GM18499 (cell line): ENCODE data around the gene SPHK2.
A peak's percentile ranks its signal among the peaks of the same experiment; 100 is the strongest.
"Not testable (repeated sequence)": the region's sequence is repeated elsewhere in the genome, so short reads cannot be mapped to it uniquely, and the experiment has no call there.

Experiments
- ATAC-seq: cut with Tn5 transposase; IDR thresholded peaks from one replicate; pipeline ENCODE4 v1.9.1; 2021; ENCODE audit warnings: moderate number of reproducible peaks; ENCODE audit not compliant: insufficient read depth, unreplicated experiment

SPHK2 gene

GRCh38 chr19:48618916-48619691, at the start of gene SPHK2, which contains the start of gene RPL18:
Gene SPHK2, plus strand, starts transcription at chr19:48619506. Its CDS starts 1,009 bp downstream, at chr19:48620515.
Gene RPL18, minus strand, starts transcription at chr19:48619178. Its CDS starts 35 bp downstream, at chr19:48619143.
- ATAC-seq = peak; percentile 88

- ATAC-seq = no peak
Observed at GRCh38 chr19:48569814-48570213, 49.5 kb upstream of the SPHK2 start.

- ATAC-seq = no peak
Observed at GRCh38 chr19:48571378-48572162, 47.7 kb upstream of the SPHK2 start.

- no peak for ATAC-seq
Observed at GRCh38 chr19:48573163-48573505, 46.2 kb upstream of the SPHK2 start.

- ATAC-seq = no peak
Observed at GRCh38 chr19:48575931-48576622, 43.2 kb upstream of the SPHK2 start.

GRCh38 chr19:48577908-48578307, 41.4 kb upstream of the SPHK2 start:
- ATAC-seq = not testable (repeated sequence)

GRCh38 chr19:48578891-48579290, 40.4 kb upstream of the SPHK2 start:
- no peak for ATAC-seq

- ATAC-seq = no peak
Observed at GRCh38 chr19:48582168-48582567, 37.1 kb upstream of the SPHK2 start.

- ATAC-seq = no peak
Observed at GRCh38 chr19:48587387-48587786, 31.9 kb upstream of the SPHK2 start.

- ATAC-seq = no peak
Observed at GRCh38 chr19:48588670-48589401, 30.5 kb upstream of the SPHK2 start.

- ATAC-seq = no peak
Observed at GRCh38 chr19:48591021-48591420, 28.3 kb upstream of the SPHK2 start.

GRCh38 chr19:48595171-48595570, 24.1 kb upstream of the SPHK2 start:
- ATAC-seq = no peak

GRCh38 chr19:48595833-48596232, 23.5 kb upstream of the SPHK2 start:
- ATAC-seq = no peak

- ATAC-seq = no peak
Observed at GRCh38 chr19:48596237-48596636, 23.1 kb upstream of the SPHK2 start.

- ATAC-seq = no peak
Observed at GRCh38 chr19:48596679-48597465, 22.4 kb upstream of the SPHK2 start.

- no peak for ATAC-seq
Observed at GRCh38 chr19:48598996-48599700, 20.2 kb upstream of the SPHK2 start.

GRCh38 chr19:48600679-48601417, 18.5 kb upstream of the SPHK2 start:
- ATAC-seq = no peak

GRCh38 chr19:48603001-48603400, 16.3 kb upstream of the SPHK2 start:
- ATAC-seq = no peak
